Suprapubic skin (tissue), 3 donors: ENCODE measurements around the gene CDH13.

Experiments
- CTCF ChIP-seq, 2 donors: fragments of 200-600 bp in 1 of 2; fragments of 450-650 bp in 1 of 2; sonication (generic) in 1 of 2; IDR thresholded peaks; one replicate each; pipeline ENCODE4 v1.5.1; 2016 to 2019; ENCODE audit warnings: antibody characterized with exemption in 2 of 2, mild to moderate bottlenecking in 1 of 2, moderate library complexity in 1 of 2
- EP300 ChIP-seq: sonication (generic); formaldehyde crosslinking; IDR thresholded peaks from one replicate; pipeline ENCODE4 v1.6.1; 2017; ENCODE audit warnings: antibody characterized with exemption
- POLR2A ChIP-seq, 2 donors: fragments of 450-650 bp; IDR thresholded peaks; one replicate each; pipeline ENCODE4 v1.6.1; 2017; ENCODE audit warnings: antibody characterized with exemption in 2 of 2, mild to moderate bottlenecking in 2 of 2, moderate library complexity in 2 of 2

GRCh38 chr16:83404261-83404660, 777.5 kb downstream of the CDH13 start:
- no peak for TF ChIP-seq CTCF (IDR thresholded peaks at IDR 0.05)
- no peak for TF ChIP-seq POLR2A (IDR thresholded peaks at IDR 0.05)
- TF ChIP-seq EP300 = no peak
